Right cardiac atrium (tissue), 5 donors: ENCODE measurements around the gene KRTAP10-4. TPM values are rescaled to one million over a fixed set of nuclear protein-coding genes. Genes with fewer than 3 reads are reported as not detected.

Experiments
- ATAC-seq, 2 donors: fragments of 200-7000 bp; cut with Tn5 transposase; one replicate each; pipeline versions ENCODE4 v1.8.0 to v1.9.1; 2020; ENCODE audit warnings: moderate library complexity in 2 of 2, mild to moderate bottlenecking in 1 of 2
- DNase-seq, 3 donors: peaks; one replicate each; pipeline ENCODE4 v3.0.0-alpha.2; 2020
- H3K27ac ChIP-seq: one replicate; pipeline ENCODE4 v1.5.1; 2013; ENCODE audit warnings: mild to moderate bottlenecking, low read length, control low read depth, moderate library complexity
- H3K27me3 ChIP-seq: one replicate; pipeline ENCODE4 v1.6.1; 2013; ENCODE audit not compliant: control insufficient read depth, insufficient read depth
- H3K4me1 ChIP-seq: one replicate; pipeline ENCODE4 v1.6.1; 2013; ENCODE audit warnings: low read length; ENCODE audit not compliant: control insufficient read depth, insufficient read depth
- H3K4me3 ChIP-seq: one replicate; pipeline ENCODE4 v1.5.1; 2013; ENCODE audit warnings: low read length, control low read depth
- H3K9me3 ChIP-seq: one replicate; pipeline ENCODE4 v1.6.1; 2013; ENCODE audit warnings: low read length; ENCODE audit not compliant: control insufficient read depth
- WGBS: extraction: QIAGEN DNeasy Blood & Tissue Kit; methylation state at CpG from one replicate; pipeline ENCODE4 v1.1.7; 2013; 5-methylcytosine and 5-hydroxymethylcytosine counted together
- intact Hi-C, 4 donors: fragments of 100-400 bp; cut with DNase I; formaldehyde crosslinking; loops; one replicate each; pipeline versions ENCODE4 v1.11.0 to v1.14.0; 2022 to 2023
- polyA plus RNA-seq: library from polyadenylated mRNA; stranded (reverse); fragments of 200-250 nt; gene quantifications from one replicate; pipeline ENCODE4 v1.2.3, GENCODE V29; 2013
- total RNA-seq, 4 donors: library from RNA; stranded (reverse); fragmentation: NEBNext Ultra II Directional; extraction: Animal tissue kit (Norgen Biotek cat#: 25700); gene quantifications; one replicate each; pipeline ENCODE4 v1.2.1, GENCODE V29; 2021
- donor health status: healthy with polysubstance abuse.
- donor health status: DM: no; HTN: yes; CAD: no.
- donor health status: DM: no; HTN: no; CAD: no.
- donor health status: DM: no; HTN: yes; CAD: no; lungs with severe emphysema.
- donor health status: DM: yes; HTN: yes; CAD: no.

The KRTAP10-4 gene
- total and polyA plus RNA-seq, 5 donors, result not detected

- intact Hi-C loops, result no loop called here
- 1% methylated on average over 1 of the region's 1 CpG for WGBS
- H3K4me3 ChIP-seq, result no peak overlapping the region
- no peak overlapping the region for H3K27ac ChIP-seq
- DNase-seq (no peak), ATAC-seq (no peak)
- no peaks in the 10 kb centered on the region for H3K4me1 ChIP-seq
- no peaks in the 10 kb centered on the region for H3K9me3 ChIP-seq
- no peaks in the 10 kb centered on the region for H3K27me3 ChIP-seq
Measured at GRCh38 chr21:44564886-44565598, 8.5 kb upstream of the KRTAP10-4 start.

GRCh38 chr21:44566403-44566802, 7.1 kb upstream of the KRTAP10-4 start:
- H3K4me3 ChIP-seq, result no peak overlapping the region
- intact Hi-C loops, result no loop called here
- H3K27me3 ChIP-seq, result no peaks in the 10 kb centered on the region
- H3K9me3 ChIP-seq, result no peaks in the 10 kb centered on the region
- H3K4me1 ChIP-seq, result no peaks in the 10 kb centered on the region
- WGBS, result 65% methylated on average over 1 of the region's 1 CpG
- DNase-seq (no peak), ATAC-seq (no peak)
- no peak overlapping the region for H3K27ac ChIP-seq

GRCh38 chr21:44567481-44568171, 5.9 kb upstream of the KRTAP10-4 start:
- DNase-seq, result peak in 1 of 3 donors; percentile 48
- intact Hi-C loops, result no loop called here
- Histone ChIP-seq H3K9me3 (no peaks in the 10 kb centered on the region), H3K27me3 (no peaks in the 10 kb centered on the region), H3K4me1 (no peaks in the 10 kb centered on the region), H3K4me3 (no peak overlapping the region), H3K27ac (no peak overlapping the region)
- 90% methylated on average over 18 of the region's 18 CpGs for WGBS
- ATAC-seq, result peak in 1 of 2 donors; percentile 11

- H3K27ac ChIP-seq, result no peak overlapping the region
- WGBS, result 72% methylated on average over 12 of the region's 12 CpGs
- no peaks in the 10 kb centered on the region for H3K9me3 ChIP-seq
- no peak for DNase-seq
- ATAC-seq, result peak in 1 of 2 donors; percentile 12
- H3K27me3 ChIP-seq, result no peaks in the 10 kb centered on the region
- no peak overlapping the region for H3K4me3 ChIP-seq
- intact Hi-C loops, result no loop called here
- no peaks in the 10 kb centered on the region for H3K4me1 ChIP-seq
Measured at GRCh38 chr21:44568261-44568660, 5.3 kb upstream of the KRTAP10-4 start.

- Histone ChIP-seq H3K27ac (no peak overlapping the region), H3K4me1 (no peaks in the 10 kb centered on the region), H3K4me3 (no peak overlapping the region), H3K9me3 (no peaks in the 10 kb centered on the region), H3K27me3 (no peaks in the 10 kb centered on the region)
- DNase-seq, result no peak
- no peak for ATAC-seq
- WGBS, result 76% methylated on average over 27 of the region's 27 CpGs
- intact Hi-C loops, result no loop called here
Measured at GRCh38 chr21:44568667-44569556, 4.6 kb upstream of the KRTAP10-4 start.

GRCh38 chr21:44569861-44570517, 3.5 kb upstream of the KRTAP10-4 start:
- Histone ChIP-seq H3K4me3 (no peak overlapping the region), H3K27me3 (no peaks in the 10 kb centered on the region), H3K4me1 (no peaks in the 10 kb centered on the region), H3K9me3 (no peaks in the 10 kb centered on the region), H3K27ac (no peak overlapping the region)
- WGBS, result 82% methylated on average over 12 of the region's 12 CpGs
- no peak for ATAC-seq
- intact Hi-C loops, result no loop called here
- no peak for DNase-seq

- WGBS, result 63% methylated on average over 4 of the region's 4 CpGs
Measured at GRCh38 chr21:44571296-44571695, 2.2 kb upstream of the KRTAP10-4 start.

GRCh38 chr21:44571844-44572782, 1.4 kb upstream of the KRTAP10-4 start:
- no peaks in the 10 kb centered on the region for H3K27me3 ChIP-seq
- 92% methylated on average over 40 of the region's 40 CpGs for whole genome bisulfite sequencing

More at GRCh38 chr21:44571296-44571695, 2.2 kb upstream of the KRTAP10-4 start:
- H3K9me3 ChIP-seq, result no peaks in the 10 kb centered on the region
- no peak for ATAC-seq
- H3K4me3 ChIP-seq, result no peak overlapping the region
- intact Hi-C loops, result no loop called here
- H3K27me3 ChIP-seq, result no peaks in the 10 kb centered on the region
- no peak overlapping the region for H3K27ac ChIP-seq
- no peak for DNase-seq
- H3K4me1 ChIP-seq, result no peaks in the 10 kb centered on the region

GRCh38 chr21:44572959-44573583, 458 bp upstream of the KRTAP10-4 start:
- Histone ChIP-seq H3K4me3 (no peak overlapping the region), H3K27ac (no peak overlapping the region), H3K27me3 (no peaks in the 10 kb centered on the region), H3K4me1 (no peaks in the 10 kb centered on the region), H3K9me3 (no peaks in the 10 kb centered on the region)
- WGBS, result 82% methylated on average over 15 of the region's 15 CpGs
- DNase-seq (no peak), ATAC-seq (peak in 1 of 2 donors; percentile 38)
- intact Hi-C loops, result no loop called here

More at GRCh38 chr21:44571844-44572782, 1.4 kb upstream of the KRTAP10-4 start:
- intact Hi-C loops, result no loop called here
- ATAC-seq (no peak), DNase-seq (no peak)
- Histone ChIP-seq H3K27ac (no peak overlapping the region), H3K4me1 (no peaks in the 10 kb centered on the region), H3K4me3 (no peak overlapping the region), H3K9me3 (no peaks in the 10 kb centered on the region)
